IPS-NIHi7 (cell line): Measurements from ENCODE around the gene RNF224.

Experiments used
- DNase-seq: peaks from one replicate; pipeline ENCODE4 v3.0.0; 2012; ENCODE audit warnings: mixed read lengths; ENCODE audit errors: extremely low spot score

RNF224 gene

GRCh38 chr9:137227054-137227852 lies at the start of gene RNF224:
TSS of gene RNF224 (plus strand) at chr9:137227502. CDS start at chr9:137228336, 834 bp downstream.
- peak; percentile 89 for DNase-seq

- no peak for DNase-seq
These were observed 48.9 kb upstream of the RNF224 start for GRCh38 chr9:137178201-137178938.

DNA sequence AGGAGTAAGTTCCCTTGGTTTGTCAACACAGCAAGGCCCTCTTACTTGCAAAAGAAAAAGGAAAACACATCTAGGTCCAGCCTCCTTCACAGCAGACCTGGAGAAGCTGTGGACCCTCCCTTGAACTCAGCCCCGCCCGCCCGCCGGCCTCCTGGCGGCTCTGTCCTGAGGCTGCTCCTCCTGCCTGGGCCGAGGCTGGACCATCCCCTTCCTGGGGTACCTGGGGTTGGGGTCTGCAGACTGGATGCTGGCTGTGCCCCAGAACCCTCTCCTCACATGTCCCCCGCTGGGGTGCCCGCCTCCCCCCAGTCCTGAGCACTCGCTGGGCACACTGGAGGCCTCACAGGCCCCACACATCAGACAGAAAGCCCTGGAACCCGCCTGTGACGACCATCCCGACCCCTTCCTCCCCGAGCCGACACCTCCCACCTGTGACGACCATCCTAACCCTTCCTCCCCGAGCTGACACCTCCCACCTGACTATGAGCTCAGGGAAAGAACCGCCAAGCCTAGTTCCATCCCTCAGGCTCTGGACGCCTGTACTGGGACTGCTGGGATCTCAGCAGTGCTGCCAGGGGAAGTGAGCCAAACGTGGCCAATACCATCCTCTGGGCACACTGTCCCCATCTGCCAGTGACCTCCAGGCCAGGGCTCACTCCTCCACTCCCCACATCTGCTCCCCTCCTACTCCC lies 48.2 kb upstream of the RNF224 start:
- DNase-seq = no peak

DNA sequence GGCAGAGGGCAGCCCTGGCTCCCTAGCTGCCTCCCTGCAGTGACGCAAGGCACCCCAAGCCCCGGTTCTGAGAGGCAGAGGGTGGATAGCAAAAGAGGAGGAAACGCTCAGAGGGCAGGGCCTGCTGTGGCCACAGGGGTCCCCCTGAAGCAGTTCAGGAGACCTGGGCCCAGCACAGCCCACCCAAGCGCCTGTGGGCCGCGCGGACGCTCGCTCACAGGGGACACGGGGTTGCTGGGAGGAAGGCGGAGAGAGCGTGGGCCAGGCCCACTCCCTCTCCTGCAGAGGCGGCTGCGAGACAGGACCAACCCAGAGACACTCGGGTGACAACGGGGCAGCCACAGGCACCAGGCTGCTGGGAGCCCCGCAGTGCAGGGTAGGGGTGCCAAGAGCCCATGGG lies 47.5 kb upstream of the RNF224 start:
- no peak for DNase-seq

GRCh38 chr9:137180491-137180890 lies 46.8 kb upstream of the RNF224 start:
- no peak for DNase-seq

- no peak for DNase-seq
These were observed 45.6 kb upstream of the RNF224 start for GRCh38 chr9:137181680-137182079.

GRCh38 chr9:137182836-137183235 lies 44.5 kb upstream of the RNF224 start:
- DNase-seq = no peak

DNA sequence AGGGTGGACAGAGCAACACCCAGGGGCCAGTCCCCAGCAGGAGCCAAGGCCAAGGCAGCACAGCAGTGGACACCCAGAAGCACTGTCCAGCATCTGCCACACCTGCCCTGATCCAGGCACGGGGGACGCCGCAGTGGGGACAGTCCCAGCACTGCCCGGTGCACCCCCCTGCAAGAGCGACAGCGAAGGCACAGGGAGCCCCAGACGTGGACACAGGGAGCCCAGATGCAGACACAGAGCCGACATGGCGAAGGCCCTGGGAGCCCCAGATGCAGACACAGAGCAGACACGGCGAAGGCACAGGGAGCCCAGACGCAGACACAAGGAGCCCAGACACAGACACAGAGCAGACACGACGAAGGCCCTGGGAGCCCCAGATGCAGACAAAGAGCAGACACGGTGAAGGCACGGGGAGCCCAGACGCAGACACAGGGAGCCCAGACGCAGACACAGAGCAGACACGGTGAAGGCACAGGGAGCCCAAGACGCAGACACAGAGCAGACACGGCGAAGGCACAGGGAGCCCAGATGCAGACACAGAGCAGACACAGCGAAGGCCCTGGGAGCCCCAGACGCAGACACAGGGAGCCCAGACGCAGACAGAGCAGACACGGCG lies 43.2 kb upstream of the RNF224 start:
- no peak for DNase-seq

- DNase-seq = no peak
These were observed 42.2 kb upstream of the RNF224 start for GRCh38 chr9:137184881-137185660.

- DNase-seq = no peak
These were observed 41.4 kb upstream of the RNF224 start for GRCh38 chr9:137185921-137186320.

GRCh38 chr9:137186385-137186784 lies 40.9 kb upstream of the RNF224 start:
- DNase-seq = no peak

DNA sequence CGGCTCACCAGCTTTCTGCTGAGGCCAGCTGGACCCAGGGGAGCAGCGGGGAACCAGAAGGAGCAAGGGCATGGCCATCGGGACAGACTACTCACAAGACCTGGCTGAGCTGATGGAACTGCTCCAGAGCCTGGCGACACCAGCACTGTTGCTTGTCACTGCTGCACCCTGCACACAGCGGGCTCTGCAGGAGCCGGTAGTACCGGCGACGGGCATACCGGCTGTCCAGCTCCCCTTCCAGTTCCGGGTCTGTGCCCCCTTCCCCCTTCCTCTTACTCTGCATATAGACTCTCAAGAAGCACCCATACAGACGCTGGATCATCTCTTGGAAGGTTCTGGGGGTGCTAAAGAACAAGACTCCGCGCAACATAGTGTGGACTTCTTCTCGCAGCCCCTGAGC lies 39.9 kb upstream of the RNF224 start:
- DNase-seq = no peak

DNA sequence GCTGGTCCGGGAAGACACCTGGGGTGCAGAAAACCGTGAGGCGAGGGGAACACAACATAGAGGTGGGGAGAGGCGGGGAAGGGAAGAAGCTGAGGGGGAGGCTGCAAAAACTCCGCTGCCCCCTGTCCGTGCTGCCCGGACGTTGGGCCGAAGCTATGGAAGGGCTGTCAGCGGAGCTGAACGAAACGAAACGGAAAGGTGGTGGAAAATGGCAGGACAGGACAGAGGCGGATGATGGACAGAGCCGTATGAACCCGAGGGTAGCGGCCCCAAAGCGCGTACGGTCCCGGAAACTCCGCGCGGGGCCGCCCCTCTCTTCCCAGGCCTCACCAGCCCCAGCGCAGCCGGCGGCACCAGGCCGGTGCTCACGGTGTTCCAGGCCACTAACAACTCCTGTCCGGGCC lies 39.2 kb upstream of the RNF224 start:
- DNase-seq = no peak

DNA sequence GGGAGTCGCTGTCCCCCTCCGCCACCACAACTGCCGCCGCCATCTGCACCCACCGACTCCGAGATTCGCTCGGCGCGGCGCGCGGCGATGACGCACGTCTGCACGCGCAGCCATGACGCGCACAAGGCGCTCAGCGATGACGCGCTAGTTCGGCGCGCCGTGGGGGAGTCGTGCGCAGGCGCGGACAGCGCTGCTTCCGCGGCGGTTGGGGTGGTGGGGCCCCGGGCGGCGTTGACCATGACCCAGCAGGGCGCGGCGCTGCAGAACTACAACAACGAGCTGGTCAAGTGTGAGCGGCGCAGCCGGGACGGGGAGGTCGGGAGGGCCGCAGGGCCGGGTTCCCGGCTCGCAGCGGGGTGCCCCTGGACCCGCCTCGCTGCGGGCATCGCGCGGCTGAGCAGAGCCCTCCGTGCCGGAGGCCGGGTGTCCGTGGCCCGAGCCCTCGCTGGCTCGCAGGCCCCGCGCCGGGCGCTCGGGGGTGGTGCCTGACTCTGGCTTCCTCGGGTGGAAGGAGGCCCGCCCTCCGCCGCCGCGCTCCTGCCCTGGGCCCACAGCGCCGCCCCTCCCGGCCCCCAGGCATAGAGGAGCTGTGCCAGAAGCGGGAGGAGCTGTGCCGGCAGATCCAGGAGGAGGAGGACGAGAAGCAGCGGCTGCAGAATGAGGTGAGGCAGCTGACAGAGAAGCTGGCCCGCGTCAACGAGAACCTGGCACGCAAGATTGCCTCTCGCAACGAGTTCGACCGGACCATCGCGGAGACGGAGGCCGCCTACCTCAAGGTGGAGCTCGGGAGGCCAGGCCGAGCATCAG lies 38.6 kb upstream of the RNF224 start, which contains the start of the genes ANAPC2 and SSNA1:
ANAPC2 (minus strand) TSS at position 71 of the 807 bp plus-strand sequence; CDS start at position 43, 28 bp downstream.
SSNA1 (plus strand) TSS at position 187 of the 807 bp plus-strand sequence; CDS start at position 238, 51 bp downstream.
- peak; percentile 94 for DNase-seq

DNA sequence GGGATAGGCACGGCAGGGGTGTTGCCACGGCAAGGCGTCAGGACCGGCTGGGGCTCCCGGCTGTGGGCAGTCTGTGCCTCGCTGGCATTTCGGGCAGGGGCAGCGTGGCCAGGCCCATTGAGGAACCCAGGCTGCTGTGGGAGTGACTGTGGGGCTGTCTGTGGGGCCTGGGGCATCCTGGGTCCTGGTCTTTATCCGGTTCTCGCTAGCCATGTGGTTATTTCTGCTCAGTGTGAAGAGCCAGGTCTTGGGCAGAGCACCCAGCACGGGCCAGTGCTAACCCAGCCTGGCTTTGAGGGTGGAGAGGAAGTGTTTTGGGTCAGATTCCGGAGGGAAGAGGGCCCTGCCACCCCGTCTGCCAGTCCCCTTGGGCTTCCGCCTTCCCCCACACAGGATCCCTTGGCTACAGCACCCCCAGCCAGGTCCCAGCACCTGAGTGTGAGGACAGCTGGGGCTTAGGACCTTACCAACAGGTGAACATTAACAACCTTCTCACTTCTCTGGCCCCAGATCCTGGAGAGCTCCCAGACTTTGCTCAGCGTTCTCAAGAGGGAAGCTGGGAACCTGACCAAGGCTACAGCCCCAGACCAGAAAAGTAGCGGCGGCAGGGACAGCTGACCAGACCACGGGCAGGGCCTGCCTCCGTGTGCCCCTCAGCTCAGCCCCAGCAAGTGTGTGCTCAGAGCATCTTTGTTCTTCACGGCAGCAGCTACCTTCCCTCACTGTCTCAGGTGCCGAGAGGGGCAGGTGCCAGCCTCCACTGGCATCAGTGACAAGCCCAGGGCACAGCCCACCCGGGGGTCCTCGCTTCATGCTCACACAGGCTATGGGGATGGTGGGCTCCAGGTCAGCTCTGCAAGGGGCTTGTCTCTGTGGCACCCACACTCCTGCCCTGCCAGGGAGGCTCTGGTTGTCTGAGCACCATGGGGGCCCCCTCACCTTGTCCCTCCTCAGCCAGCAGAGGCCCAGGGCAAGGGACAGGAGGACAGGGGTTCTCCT lies 37.7 kb upstream of the RNF224 start:
- DNase-seq = no peak

DNA sequence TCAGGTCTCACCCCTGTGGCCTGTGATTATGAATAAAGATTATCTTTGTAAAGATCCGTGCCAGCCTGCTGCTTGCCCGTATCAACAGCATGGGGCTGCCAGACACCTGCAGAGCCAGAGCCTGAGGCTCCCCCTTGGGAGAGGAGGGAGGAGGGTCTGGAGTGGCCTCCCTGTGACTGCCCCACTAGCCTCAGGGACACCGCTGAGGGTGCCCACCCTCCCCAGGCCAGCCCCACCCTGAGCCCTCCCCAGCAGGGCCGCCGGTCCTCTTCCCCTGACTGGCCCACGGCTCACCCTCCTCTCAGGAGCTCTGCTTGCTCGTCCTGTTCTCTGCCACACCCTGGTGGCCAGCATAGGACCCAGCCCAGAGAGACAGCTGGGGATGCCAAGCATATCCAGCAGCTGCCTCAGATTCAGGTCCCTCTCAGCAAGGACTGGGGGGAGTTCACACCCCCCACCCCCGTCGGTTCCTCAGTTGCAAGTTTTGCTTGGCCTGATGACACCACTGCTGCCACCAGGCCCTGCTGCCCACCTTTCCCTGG lies 36.9 kb upstream of the RNF224 start:
- no peak for DNase-seq

GRCh38 chr9:137191245-137191644 lies 36.1 kb upstream of the RNF224 start:
- no peak for DNase-seq

DNA sequence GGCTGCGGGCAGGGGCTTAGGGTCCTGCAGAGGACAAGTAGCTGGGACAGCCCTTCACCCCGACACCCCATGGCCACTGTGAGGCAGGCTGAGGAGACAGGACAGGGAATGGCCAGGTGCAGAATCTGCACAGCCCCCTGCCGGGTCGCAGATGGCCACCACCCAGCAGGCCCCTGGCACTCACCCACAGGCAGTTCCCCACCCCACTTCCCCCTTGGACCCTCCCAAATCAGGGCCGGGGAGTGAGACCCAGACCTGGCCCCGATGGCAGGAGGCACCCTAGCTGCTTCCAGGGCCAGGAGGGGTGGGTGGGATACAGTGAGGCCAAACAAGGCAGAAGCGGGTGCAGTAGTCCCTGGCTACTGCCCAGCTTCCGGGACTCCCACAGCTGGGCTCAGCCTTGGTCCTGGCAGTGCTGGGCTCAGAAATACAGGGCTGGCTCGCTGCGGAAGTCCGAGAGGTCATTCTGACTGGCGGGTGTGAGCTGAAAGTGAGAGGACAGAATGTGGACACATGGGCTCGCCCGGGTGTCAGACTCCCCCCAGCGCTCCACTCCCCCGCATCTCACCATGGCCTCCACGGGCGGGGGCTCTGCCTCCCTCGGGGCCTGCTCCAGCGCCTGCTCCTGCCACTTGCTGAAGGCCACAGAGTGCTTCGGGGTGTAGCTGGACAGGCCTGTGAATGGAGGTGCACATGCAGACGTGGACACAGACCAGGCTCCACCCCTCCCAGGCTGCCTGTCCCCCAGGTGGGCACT lies 35.4 kb upstream of the RNF224 start:
- no peak for DNase-seq
